ENCODE measurements around the gene LRRC8A. TPM values are rescaled to one million over a fixed set of nuclear protein-coding genes. Genes with fewer than 3 reads are reported as not detected.

LRRC8A gene
- polyA plus RNA-seq, 1 donor (not counting 4 experiments of a cell fraction or from before 2014, with no cell fraction given) = 88.3 TPM

DNA sequence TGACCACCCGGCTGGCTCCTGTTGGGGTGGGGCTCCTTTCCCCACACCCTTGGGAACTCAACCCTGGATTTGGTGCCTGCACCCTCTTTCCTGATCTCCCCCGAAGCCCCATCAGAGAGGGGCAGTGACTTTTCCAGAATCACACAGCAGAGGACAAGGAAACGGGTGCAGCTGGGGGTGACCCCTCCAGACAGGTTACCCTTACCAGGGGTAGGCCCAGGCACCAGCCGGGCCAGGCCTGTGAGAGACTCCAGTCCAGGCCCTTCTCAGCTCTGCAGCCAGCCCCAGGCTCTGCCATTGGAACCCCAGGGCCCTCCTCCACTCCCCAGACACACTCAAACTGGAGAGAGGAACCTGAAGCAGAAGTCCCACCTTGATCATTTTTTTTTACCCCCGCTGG is 19.9 kb downstream of the LRRC8A start:
- Histone ChIP-seq H3K27ac (ENCODE audit: control insufficient read depth, insufficient read depth, low read length) (peak overlapping the region; percentile 90), H2AFZ (ENCODE audit: control insufficient read depth, low read length) (no peak overlapping the region), H3K9me3 (ENCODE audit: control insufficient read depth, low read depth, low read length) (no peaks in the 10 kb centered on the region), H3K9me1 (ENCODE audit: control insufficient read depth, extremely low read depth, insufficient read depth, low read length) (no peaks in the 10 kb centered on the region), H3K36me3 (ENCODE audit: control insufficient read depth in 2 of 2, extremely low read depth in 1 of 2, insufficient read depth in 2 of 2, low read length in 2 of 2) (peaks cover 6 to 60% of the 10 kb centered on the region in 2 experiments), H3K4me3 (ENCODE audit: control insufficient read depth in 2 of 3, extremely low read depth in 1 of 3, insufficient read depth in 2 of 3, low read depth in 1 of 3, low read length in 3 of 3) (no peak overlapping the region), H4K20me1 (ENCODE audit: control insufficient read depth, extremely low read depth, insufficient read depth, low read length) (no peaks in the 10 kb centered on the region), H3K9ac (ENCODE audit: control insufficient read depth, extremely low read depth, insufficient read depth, low read length) (peak overlapping the region; percentile 72), H3K4me2 (ENCODE audit: control insufficient read depth, extremely low read depth, insufficient read depth, low read depth, low read length) (peak overlapping the region; percentile 60), H3K4me1 (ENCODE audit: control insufficient read depth, extremely low read depth, insufficient read depth, low read length) (peaks cover 68% of the 10 kb centered on the region), H3K79me2 (ENCODE audit: control insufficient read depth, insufficient read depth, low read length) (peaks cover 53% of the 10 kb centered on the region), H3K27me3 (ENCODE audit: control insufficient read depth, extremely low read depth, insufficient read depth, low read length) (no peaks in the 10 kb centered on the region)
- no peak for DNase-seq (ENCODE audit: low read depth, low spot score)
- FAIRE-seq = no peak
- TF ChIP-seq, protein P1, sequence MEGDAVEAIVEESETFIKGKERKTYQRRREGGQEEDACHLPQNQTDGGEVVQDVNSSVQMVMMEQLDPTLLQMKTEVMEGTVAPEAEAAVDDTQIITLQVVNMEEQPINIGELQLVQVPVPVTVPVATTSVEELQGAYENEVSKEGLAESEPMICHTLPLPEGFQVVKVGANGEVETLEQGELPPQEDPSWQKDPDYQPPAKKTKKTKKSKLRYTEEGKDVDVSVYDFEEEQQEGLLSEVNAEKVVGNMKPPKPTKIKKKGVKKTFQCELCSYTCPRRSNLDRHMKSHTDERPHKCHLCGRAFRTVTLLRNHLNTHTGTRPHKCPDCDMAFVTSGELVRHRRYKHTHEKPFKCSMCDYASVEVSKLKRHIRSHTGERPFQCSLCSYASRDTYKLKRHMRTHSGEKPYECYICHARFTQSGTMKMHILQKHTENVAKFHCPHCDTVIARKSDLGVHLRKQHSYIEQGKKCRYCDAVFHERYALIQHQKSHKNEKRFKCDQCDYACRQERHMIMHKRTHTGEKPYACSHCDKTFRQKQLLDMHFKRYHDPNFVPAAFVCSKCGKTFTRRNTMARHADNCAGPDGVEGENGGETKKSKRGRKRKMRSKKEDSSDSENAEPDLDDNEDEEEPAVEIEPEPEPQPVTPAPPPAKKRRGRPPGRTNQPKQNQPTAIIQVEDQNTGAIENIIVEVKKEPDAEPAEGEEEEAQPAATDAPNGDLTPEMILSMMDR (optimal IDR thresholded peaks at IDR 0.05 in 1 of 3, IDR thresholded peaks at IDR 0.05 in 1 of 3, conservative IDR thresholded peaks at IDR 0.05 in 1 of 3; ENCODE audit: extremely low read depth in 1 of 3, insufficient read depth in 2 of 3, low read length in 3 of 3) = no peak
- no peak for TF ChIP-seq EZH2 (IDR thresholded peaks at IDR 0.05; ENCODE audit: low read length)
- dilution Hi-C loops (cut with MboI; ENCODE audit: extremely low pct_ligation_motif_present, low sequenced_read_pairs) = no loop called here

DNA sequence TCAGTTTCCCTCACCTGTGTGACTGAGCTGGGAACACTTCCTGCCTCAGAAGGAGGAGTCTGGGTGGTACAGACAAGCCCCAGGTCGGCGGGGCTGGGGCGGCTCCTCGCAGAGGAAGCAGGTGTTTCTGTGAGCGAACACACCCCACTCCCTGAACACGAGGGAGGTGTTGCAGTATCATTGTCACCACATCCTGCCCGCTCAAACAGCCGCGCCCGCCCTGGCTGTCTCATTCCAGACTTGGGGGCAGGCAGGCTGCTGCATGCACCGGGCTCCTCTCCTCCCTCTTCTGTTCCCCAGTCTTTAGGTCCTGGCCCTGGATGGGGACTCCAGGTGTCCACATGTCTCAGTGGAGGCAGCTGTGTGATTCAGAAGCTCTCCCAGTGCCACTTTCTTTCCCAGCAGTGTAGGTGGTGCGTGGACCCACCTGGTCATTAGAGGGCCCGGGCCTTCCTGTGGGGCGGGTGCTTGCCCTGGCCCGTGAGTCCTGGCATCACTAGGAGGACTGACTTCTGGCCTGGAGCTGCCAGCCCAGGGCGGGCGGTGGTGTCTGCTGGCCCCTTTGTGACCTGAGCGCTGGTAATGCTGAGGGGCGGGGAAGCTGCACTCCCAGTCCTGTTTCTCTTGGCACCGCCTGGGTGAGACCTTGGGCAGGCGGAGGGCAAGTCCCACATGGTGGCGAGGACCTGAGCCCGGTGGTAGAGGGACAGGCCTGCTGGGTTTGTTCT is 20.6 kb downstream of the LRRC8A start:
- Histone ChIP-seq H3K9me3 (ENCODE audit: control insufficient read depth, low read depth, low read length) (no peaks in the 10 kb centered on the region), H3K36me3 (ENCODE audit: control insufficient read depth in 2 of 2, extremely low read depth in 1 of 2, insufficient read depth in 2 of 2, low read length in 2 of 2) (peaks cover 7 to 60% of the 10 kb centered on the region in 2 experiments), H3K79me2 (ENCODE audit: control insufficient read depth, insufficient read depth, low read length) (peaks cover 57% of the 10 kb centered on the region), H2AFZ (ENCODE audit: control insufficient read depth, low read length) (no peak overlapping the region), H3K4me1 (ENCODE audit: control insufficient read depth, extremely low read depth, insufficient read depth, low read length) (peaks cover 61% of the 10 kb centered on the region), H4K20me1 (ENCODE audit: control insufficient read depth, extremely low read depth, insufficient read depth, low read length) (no peaks in the 10 kb centered on the region), H3K4me3 (ENCODE audit: control insufficient read depth in 2 of 3, extremely low read depth in 1 of 3, insufficient read depth in 2 of 3, low read depth in 1 of 3, low read length in 3 of 3) (peak overlapping the region in 2 of 3 experiments; percentile 7 to 14), H3K27ac (ENCODE audit: control insufficient read depth, insufficient read depth, low read length) (peak overlapping the region; percentile 90), H3K9me1 (ENCODE audit: control insufficient read depth, extremely low read depth, insufficient read depth, low read length) (no peaks in the 10 kb centered on the region), H3K4me2 (ENCODE audit: control insufficient read depth, extremely low read depth, insufficient read depth, low read depth, low read length) (peak overlapping the region; percentile 60), H3K9ac (ENCODE audit: control insufficient read depth, extremely low read depth, insufficient read depth, low read length) (peak overlapping the region; percentile 72), H3K27me3 (ENCODE audit: control insufficient read depth, extremely low read depth, insufficient read depth, low read length) (no peaks in the 10 kb centered on the region)
- DNase-seq (ENCODE audit: low read depth, low spot score) (peak; percentile 97), FAIRE-seq (peak; percentile 93)
- no peak for TF ChIP-seq EZH2 (IDR thresholded peaks at IDR 0.05; ENCODE audit: low read length)
- TF ChIP-seq, protein P1 (optimal IDR thresholded peaks at IDR 0.05 in 1 of 3, IDR thresholded peaks at IDR 0.05 in 1 of 3, conservative IDR thresholded peaks at IDR 0.05 in 1 of 3; ENCODE audit: extremely low read depth in 1 of 3, insufficient read depth in 2 of 3, low read length in 3 of 3) = no peak
- dilution Hi-C loops (cut with MboI; ENCODE audit: extremely low pct_ligation_motif_present, low sequenced_read_pairs) = no loop called here
